OCI-LY1 (cell line): ENCODE data around the gene ITPRID1.

Experiments used
- EZH2 ChIP-seq: fragments of 200-600 bp; sonication (generic), shearing (Covaris generic); IDR thresholded peaks from 2 replicates; pipeline ENCODE4 v1.8.0; 2017; ENCODE audit warnings: borderline replicate concordance, mixed run types, mild to moderate bottlenecking, antibody characterized with exemption, low read length, moderate library complexity, mixed read lengths
- TF ChIP-seq, protein P1 (sequence below): fragments of 200-600 bp; sonication (generic), shearing (Covaris generic); IDR thresholded peaks from 2 replicates; pipeline ENCODE4 v1.5.1; 2017; ENCODE audit warnings: mild to moderate bottlenecking, antibody characterized with exemption, low read length, moderate library complexity, mixed read lengths

DNA sequence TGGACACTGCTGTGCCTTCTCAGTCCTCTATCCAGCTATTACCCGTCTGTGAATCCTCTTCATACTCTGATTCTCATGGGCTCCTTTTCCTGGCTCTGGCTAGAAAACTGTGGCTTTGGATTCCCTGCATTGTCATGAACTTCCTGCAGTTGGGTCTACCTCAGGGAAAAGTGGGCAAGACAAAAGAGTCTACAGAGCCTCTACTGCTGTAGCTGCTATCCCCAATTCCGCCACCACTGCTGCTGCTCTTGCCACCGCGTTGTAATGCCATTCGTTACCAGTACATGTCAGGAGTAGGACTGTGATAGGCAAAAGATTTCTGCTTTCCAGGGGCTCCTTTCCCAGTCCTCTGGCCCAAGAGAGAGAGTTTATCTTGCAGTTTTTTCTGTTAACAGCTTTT, 149.2 kb downstream of the ITPRID1 start:
- TF ChIP-seq EZH2: no peak
- TF ChIP-seq, protein P1, sequence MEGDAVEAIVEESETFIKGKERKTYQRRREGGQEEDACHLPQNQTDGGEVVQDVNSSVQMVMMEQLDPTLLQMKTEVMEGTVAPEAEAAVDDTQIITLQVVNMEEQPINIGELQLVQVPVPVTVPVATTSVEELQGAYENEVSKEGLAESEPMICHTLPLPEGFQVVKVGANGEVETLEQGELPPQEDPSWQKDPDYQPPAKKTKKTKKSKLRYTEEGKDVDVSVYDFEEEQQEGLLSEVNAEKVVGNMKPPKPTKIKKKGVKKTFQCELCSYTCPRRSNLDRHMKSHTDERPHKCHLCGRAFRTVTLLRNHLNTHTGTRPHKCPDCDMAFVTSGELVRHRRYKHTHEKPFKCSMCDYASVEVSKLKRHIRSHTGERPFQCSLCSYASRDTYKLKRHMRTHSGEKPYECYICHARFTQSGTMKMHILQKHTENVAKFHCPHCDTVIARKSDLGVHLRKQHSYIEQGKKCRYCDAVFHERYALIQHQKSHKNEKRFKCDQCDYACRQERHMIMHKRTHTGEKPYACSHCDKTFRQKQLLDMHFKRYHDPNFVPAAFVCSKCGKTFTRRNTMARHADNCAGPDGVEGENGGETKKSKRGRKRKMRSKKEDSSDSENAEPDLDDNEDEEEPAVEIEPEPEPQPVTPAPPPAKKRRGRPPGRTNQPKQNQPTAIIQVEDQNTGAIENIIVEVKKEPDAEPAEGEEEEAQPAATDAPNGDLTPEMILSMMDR: no peak
